Measurements from ENCODE around the gene IQSEC1.

Gene IQSEC1

DNA sequence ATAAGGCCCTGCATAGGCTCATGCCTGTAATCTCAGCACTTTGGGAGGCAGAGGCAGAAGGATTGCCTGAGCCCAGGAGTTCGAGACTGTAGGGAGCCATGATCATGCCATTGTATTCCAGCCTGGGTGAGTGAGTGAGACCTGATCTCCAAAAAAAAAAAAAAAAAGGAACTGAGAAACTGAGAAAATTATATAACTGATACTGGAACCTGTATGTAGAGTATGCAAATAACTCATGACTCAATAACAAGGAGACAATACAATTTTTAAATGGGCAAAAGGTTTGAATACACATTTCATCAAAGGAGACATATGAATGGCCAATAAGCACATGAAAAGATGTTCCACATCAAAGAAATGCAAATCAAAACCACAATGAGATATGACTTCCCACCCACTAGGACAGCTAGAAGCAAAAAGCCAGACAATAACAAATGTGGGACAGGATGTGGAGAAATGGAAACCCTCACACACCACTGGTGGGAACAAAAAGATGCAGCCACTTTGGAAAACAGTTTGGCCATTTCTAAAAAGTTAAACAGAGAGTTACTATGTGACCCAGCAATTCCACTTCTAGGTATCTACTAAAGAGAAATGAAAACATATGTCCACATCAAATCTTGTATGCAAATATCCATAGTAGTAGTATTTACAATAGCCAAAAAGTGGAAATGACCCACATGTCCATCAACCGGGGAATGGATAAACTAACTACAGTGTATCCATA lies 70.7 kb downstream of the IQSEC1 start:
- TF ChIP-seq SIN3A (IDR thresholded peaks at IDR 0.05; ENCODE audit: borderline replicate concordance, insufficient read depth, low read length) (no peak), TAF1 (IDR thresholded peaks at IDR 0.05; ENCODE audit: borderline replicate concordance, insufficient read depth, low read length) (no peak), FOXP2 (optimal IDR thresholded peaks at IDR 0.05; ENCODE audit: borderline replicate concordance, extremely low read depth, extremely low read length, insufficient read depth) (no peak), POLR2AphosphoS5 (IDR thresholded peaks at IDR 0.05; ENCODE audit: low read depth, low read length) (no peak)
- TF ChIP-seq, protein P1, sequence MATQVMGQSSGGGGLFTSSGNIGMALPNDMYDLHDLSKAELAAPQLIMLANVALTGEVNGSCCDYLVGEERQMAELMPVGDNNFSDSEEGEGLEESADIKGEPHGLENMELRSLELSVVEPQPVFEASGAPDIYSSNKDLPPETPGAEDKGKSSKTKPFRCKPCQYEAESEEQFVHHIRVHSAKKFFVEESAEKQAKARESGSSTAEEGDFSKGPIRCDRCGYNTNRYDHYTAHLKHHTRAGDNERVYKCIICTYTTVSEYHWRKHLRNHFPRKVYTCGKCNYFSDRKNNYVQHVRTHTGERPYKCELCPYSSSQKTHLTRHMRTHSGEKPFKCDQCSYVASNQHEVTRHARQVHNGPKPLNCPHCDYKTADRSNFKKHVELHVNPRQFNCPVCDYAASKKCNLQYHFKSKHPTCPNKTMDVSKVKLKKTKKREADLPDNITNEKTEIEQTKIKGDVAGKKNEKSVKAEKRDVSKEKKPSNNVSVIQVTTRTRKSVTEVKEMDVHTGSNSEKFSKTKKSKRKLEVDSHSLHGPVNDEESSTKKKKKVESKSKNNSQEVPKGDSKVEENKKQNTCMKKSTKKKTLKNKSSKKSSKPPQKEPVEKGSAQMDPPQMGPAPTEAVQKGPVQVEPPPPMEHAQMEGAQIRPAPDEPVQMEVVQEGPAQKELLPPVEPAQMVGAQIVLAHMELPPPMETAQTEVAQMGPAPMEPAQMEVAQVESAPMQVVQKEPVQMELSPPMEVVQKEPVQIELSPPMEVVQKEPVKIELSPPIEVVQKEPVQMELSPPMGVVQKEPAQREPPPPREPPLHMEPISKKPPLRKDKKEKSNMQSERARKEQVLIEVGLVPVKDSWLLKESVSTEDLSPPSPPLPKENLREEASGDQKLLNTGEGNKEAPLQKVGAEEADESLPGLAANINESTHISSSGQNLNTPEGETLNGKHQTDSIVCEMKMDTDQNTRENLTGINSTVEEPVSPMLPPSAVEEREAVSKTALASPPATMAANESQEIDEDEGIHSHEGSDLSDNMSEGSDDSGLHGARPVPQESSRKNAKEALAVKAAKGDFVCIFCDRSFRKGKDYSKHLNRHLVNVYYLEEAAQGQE (IDR thresholded peaks at IDR 0.05; ENCODE audit: insufficient read depth in 1 of 2, low read depth in 2 of 2, low read length in 2 of 2), result no peak

DNA sequence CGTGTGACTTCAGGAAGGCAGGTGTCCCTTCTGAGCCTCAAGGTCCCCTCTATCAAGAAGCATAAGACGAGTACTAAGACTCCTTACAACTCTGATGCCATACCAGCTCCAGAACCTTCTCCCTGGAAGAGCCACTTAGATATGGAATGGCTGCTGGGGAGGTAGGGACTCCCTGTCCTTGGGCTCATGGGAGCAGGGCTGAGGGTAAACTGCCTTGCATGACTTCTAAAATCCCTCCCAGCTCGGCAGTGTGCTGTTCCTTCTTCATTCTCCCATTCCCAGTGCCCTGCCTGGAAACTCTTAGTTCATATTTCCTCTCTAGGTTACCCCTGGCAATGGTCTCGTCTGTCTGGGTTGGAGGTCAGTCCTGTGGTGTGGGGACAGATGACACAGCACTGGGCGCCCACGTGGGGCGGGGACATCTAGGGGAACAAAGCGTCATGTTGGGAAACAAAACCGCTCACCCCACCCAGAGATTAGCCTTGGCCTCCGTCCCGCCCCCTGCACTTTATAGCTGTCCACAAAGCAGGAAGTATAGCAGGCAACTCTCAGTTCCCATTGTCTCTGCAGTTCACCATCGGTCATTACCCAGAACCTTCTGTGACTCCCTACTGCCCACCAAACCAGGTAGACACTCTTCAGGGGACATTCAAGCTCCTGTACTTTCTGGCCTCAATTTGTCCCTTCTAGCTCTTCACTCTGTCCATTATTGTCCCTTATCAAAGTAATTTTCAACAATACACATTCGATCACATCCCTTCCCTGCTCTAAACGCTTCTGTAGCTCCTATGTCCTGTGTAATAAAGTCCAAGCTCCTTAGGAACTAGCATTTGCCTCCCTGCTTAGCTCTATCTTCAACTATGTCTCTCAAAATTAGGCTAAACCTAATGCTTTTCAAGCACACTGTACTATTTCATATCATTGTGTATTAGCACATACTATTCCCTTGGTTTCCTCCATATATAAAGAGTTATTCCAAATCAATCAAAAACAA lies 73.8 kb downstream of the IQSEC1 start:
- TF ChIP-seq, protein P1 (IDR thresholded peaks at IDR 0.05; ENCODE audit: insufficient read depth in 1 of 2, low read depth in 2 of 2, low read length in 2 of 2), result no peak
- TF ChIP-seq SIN3A (IDR thresholded peaks at IDR 0.05; ENCODE audit: borderline replicate concordance, insufficient read depth, low read length), result no peak
- no peak for TF ChIP-seq FOXP2 (optimal IDR thresholded peaks at IDR 0.05; ENCODE audit: borderline replicate concordance, extremely low read depth, extremely low read length, insufficient read depth)
- no peak for TF ChIP-seq POLR2AphosphoS5 (IDR thresholded peaks at IDR 0.05; ENCODE audit: low read depth, low read length)
- no peak for TF ChIP-seq TAF1 (IDR thresholded peaks at IDR 0.05; ENCODE audit: borderline replicate concordance, insufficient read depth, low read length)

DNA sequence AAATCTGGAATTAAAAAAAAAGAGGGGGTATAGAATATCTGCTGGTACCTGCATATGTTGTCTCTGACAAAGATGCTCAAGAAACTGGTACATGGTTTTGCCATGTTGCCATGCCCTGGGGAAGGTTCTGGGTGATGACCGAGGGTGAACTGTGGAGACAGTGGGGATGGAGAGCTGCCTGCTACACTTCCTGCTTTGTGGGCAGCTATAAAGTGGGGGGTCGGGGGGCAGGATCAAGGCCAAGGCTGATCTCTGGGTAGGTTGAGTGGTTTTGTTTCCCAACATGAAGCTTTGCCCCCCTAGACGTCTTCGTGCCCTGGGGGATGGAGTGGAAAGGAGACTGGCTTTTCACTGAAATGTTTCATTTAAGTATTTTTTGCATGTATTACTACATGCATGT lies 74.6 kb downstream of the IQSEC1 start:
- TF ChIP-seq POLR2AphosphoS5 (IDR thresholded peaks at IDR 0.05; ENCODE audit: low read depth, low read length) (no peak), TAF1 (IDR thresholded peaks at IDR 0.05; ENCODE audit: borderline replicate concordance, insufficient read depth, low read length) (no peak), SIN3A (IDR thresholded peaks at IDR 0.05; ENCODE audit: borderline replicate concordance, insufficient read depth, low read length) (no peak), FOXP2 (optimal IDR thresholded peaks at IDR 0.05; ENCODE audit: borderline replicate concordance, extremely low read depth, extremely low read length, insufficient read depth) (no peak)
- TF ChIP-seq, protein P1 (IDR thresholded peaks at IDR 0.05; ENCODE audit: insufficient read depth in 1 of 2, low read depth in 2 of 2, low read length in 2 of 2), result no peak

DNA sequence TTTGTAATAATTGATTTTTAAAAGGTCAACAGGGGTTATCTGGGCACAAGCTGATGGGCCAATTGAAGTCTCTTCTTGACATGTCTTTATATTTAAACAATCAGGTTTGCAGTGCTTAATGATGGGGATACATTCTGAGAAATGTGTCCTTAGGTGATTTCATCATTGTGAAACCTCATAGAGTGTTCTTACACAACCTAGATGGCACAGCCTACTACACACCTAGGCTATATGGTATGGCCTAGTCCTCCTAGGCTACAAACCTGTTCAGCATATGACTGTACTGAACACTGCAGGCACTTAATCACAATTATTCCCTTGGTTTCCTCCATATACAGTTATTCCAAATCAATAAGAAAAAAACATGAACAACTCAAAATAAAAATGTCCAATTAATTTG lies 75.8 kb downstream of the IQSEC1 start:
- TF ChIP-seq SIN3A (IDR thresholded peaks at IDR 0.05; ENCODE audit: borderline replicate concordance, insufficient read depth, low read length) (no peak), POLR2AphosphoS5 (IDR thresholded peaks at IDR 0.05; ENCODE audit: low read depth, low read length) (no peak), FOXP2 (optimal IDR thresholded peaks at IDR 0.05; ENCODE audit: borderline replicate concordance, extremely low read depth, extremely low read length, insufficient read depth) (no peak)
- TF ChIP-seq, protein P1 (IDR thresholded peaks at IDR 0.05; ENCODE audit: insufficient read depth in 1 of 2, low read depth in 2 of 2, low read length in 2 of 2), result no peak
